ENCODE measurements around the gene PTPN12.

Gene PTPN12

DNA sequence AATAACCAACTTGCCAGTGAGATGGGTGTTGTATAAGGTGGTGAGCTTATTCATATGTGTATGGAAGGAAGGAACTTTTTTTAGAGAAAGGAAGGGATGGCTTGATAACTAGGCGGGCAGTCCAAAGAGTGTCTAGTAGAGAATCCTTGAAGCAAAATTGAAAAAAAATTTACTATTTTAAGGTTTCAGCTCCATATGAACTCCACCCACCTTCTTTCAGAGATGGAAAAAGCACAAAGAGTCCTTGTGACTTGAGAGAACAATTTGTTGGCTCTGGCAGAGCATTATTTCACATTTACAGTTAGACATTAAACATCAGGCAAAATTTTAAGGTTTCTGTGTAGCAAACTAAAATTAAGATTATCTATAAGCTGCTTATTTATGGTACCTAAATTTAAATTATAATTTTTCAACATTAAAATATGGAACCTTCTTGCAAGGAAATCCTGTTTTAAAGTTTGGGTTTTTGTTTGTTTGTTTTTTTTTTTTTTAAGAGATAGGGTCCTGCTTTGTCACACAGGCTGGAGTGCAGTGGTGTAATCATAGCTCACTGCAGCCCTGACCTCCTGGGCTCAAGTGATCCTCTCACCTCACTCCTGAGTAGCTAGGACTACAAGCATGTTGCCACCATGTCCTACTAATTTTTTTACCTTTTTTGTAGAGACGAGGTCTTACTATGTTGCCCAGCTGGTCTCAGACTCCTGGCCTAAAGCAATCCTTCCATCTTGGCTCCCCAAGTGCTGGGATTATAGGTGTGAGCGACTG is 12.2 kb downstream of the PTPN12 start:
- TF ChIP-seq, protein P1, sequence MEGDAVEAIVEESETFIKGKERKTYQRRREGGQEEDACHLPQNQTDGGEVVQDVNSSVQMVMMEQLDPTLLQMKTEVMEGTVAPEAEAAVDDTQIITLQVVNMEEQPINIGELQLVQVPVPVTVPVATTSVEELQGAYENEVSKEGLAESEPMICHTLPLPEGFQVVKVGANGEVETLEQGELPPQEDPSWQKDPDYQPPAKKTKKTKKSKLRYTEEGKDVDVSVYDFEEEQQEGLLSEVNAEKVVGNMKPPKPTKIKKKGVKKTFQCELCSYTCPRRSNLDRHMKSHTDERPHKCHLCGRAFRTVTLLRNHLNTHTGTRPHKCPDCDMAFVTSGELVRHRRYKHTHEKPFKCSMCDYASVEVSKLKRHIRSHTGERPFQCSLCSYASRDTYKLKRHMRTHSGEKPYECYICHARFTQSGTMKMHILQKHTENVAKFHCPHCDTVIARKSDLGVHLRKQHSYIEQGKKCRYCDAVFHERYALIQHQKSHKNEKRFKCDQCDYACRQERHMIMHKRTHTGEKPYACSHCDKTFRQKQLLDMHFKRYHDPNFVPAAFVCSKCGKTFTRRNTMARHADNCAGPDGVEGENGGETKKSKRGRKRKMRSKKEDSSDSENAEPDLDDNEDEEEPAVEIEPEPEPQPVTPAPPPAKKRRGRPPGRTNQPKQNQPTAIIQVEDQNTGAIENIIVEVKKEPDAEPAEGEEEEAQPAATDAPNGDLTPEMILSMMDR (IDR thresholded peaks at IDR 0.05; ENCODE audit: low read depth, low read length, missing control alignments) = no peak
- no peak for DNase-seq (ENCODE audit: low read depth)

GRCh38 chr7:77550586-77550985 is 13.5 kb downstream of the PTPN12 start:
- H3K4me3 ChIP-seq (ENCODE audit: low read depth, low read length) = no peak overlapping the region
- TF ChIP-seq, protein P1 (IDR thresholded peaks at IDR 0.05; ENCODE audit: low read depth, low read length, missing control alignments) = no peak
- no peak for DNase-seq (ENCODE audit: low read depth)

More for the DNA sequence above, 12.2 kb downstream of the PTPN12 start:
- H3K4me3 ChIP-seq (ENCODE audit: low read depth, low read length) = no peak overlapping the region

DNA sequence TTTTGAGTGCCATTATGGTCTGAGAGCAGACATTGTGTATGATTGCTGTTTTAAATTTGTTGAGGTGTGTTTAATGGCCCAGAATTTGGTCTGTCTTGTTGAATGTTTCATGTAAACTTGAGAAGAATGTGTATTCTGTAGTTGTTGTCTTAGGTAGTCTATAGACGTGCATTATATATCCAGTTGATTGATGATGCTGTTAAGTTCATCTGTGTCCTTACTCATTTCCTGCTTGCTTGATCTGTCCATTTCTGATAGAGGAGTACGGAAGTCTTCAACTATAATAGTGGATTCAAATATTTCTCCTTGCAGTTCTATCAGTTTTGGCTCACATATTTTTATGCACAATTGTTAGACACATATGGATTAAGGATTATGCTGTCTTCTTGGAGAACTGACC is 16.0 kb downstream of the PTPN12 start:
- TF ChIP-seq, protein P1 (IDR thresholded peaks at IDR 0.05; ENCODE audit: low read depth, low read length, missing control alignments) = no peak

GRCh38 chr7:77558284-77558967 is 21.3 kb downstream of the PTPN12 start:
- H3K4me3 ChIP-seq (ENCODE audit: low read depth, low read length) = no peak overlapping the region
- no peak for DNase-seq (ENCODE audit: low read depth)
- TF ChIP-seq, protein P1 (IDR thresholded peaks at IDR 0.05; ENCODE audit: low read depth, low read length, missing control alignments) = no peak

More for the DNA sequence above, 16.0 kb downstream of the PTPN12 start:
- no peak overlapping the region for H3K4me3 ChIP-seq (ENCODE audit: low read depth, low read length)
- no peak for DNase-seq (ENCODE audit: low read depth)

- no peak overlapping the region for H3K4me3 ChIP-seq (ENCODE audit: low read depth, low read length)
- no peak for DNase-seq (ENCODE audit: low read depth)
- TF ChIP-seq, protein P1 (IDR thresholded peaks at IDR 0.05; ENCODE audit: low read depth, low read length, missing control alignments) = no peak
These were observed 24.3 kb downstream of the PTPN12 start for GRCh38 chr7:77561352-77561751.

DNA sequence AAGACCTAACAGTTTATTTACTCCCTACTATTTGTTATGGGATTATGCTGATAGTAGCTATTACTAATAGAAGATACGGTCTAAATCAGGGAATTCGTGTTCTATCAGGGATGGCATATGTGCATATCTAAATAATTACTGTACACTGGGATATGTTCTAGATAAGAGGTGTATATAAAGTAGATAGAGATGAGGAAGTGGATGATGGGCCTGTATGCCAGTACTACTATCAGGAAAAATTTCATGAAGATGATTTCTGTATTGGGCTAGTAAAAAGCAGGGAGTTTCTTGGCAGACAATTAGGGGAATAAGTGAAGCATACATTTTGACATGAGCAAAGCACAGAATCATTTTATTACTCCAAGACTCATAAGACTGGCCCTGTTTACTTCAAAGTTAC is 26.2 kb downstream of the PTPN12 start:
- TF ChIP-seq, protein P1 (IDR thresholded peaks at IDR 0.05; ENCODE audit: low read depth, low read length, missing control alignments) = no peak
- no peak overlapping the region for H3K4me3 ChIP-seq (ENCODE audit: low read depth, low read length)
- no peak for DNase-seq (ENCODE audit: low read depth)
